WERI-Rb-1 (cell line): Measurements from ENCODE around the gene KCNJ5.

Experiments used
- DNase-seq: peaks from one replicate; pipeline ENCODE4 v3.0.0-alpha.2; 2020
- H3K27ac ChIP-seq: fragments of 250-450 bp; sonication (Bioruptor Pico); 2 replicates; pipeline ENCODE4 v1.5.1; 2020; ENCODE audit warnings: mild to moderate bottlenecking, moderate library complexity
- H3K27me3 ChIP-seq: fragments of 250-450 bp; sonication (Bioruptor Pico); 2 replicates; pipeline ENCODE4 v1.5.1; 2021; ENCODE audit warnings: mild to moderate bottlenecking, low read depth, moderate library complexity; ENCODE audit not compliant: insufficient read depth, severe bottlenecking
- H3K36me3 ChIP-seq: fragments of 250-450 bp; sonication (Bioruptor Pico); 2 replicates; pipeline ENCODE4 v1.5.1; 2020; ENCODE audit warnings: mild to moderate bottlenecking, moderate library complexity
- H3K4me3 ChIP-seq: 2 replicates; pipeline ENCODE4 v1.5.1; 2011; ENCODE audit warnings: low read depth, mild to moderate bottlenecking, control low read depth, low read length
- H3K9me3 ChIP-seq: fragments of 250-450 bp; sonication (Bioruptor Pico); 2 replicates; pipeline ENCODE4 v1.5.1; 2021; ENCODE audit warnings: mild to moderate bottlenecking, moderate library complexity; ENCODE audit not compliant: severe bottlenecking
- CTCF ChIP-seq: IDR thresholded peaks from 2 replicates; pipeline ENCODE4 v1.5.1; 2011; ENCODE audit warnings: low read depth, mild to moderate bottlenecking, control low read depth, inconsistent platforms, low read length

The KCNJ5 gene

GRCh38 chr11:128942272-128942612, 51.1 kb downstream of the KCNJ5 start:
- no peaks in the 10 kb centered on the region for H3K27me3 ChIP-seq
- H3K27ac ChIP-seq = no peak overlapping the region
- TF ChIP-seq CTCF = no peak
- no peaks in the 10 kb centered on the region for H3K36me3 ChIP-seq
- no peaks in the 10 kb centered on the region for H3K9me3 ChIP-seq
- no peak for DNase-seq
- no peak overlapping the region for H3K4me3 ChIP-seq

GRCh38 chr11:128942817-128943427, 51.8 kb downstream of the KCNJ5 start, which contains the start of gene TP53AIP1:
TSS of gene TP53AIP1 (minus strand) at chr11:128942871. CDS start at chr11:128937818, 5,053 bp downstream.
- no peak within 1 kb of the TSS for H3K4me3 ChIP-seq
- no peaks in the 10 kb centered on the region for H3K27me3 ChIP-seq
- DNase-seq = no peak
- H3K36me3 ChIP-seq = no peaks in the 10 kb centered on the region
- H3K27ac ChIP-seq = no peak within 1 kb of the TSS
- H3K9me3 ChIP-seq = no peaks in the 10 kb centered on the region
- no peak for TF ChIP-seq CTCF

- no peaks in the 10 kb centered on the region for H3K27me3 ChIP-seq
- TF ChIP-seq CTCF = no peak
- DNase-seq = no peak
- H3K36me3 ChIP-seq = no peaks in the 10 kb centered on the region
- no peak overlapping the region for H3K4me3 ChIP-seq
- H3K9me3 ChIP-seq = no peaks in the 10 kb centered on the region
- no peak overlapping the region for H3K27ac ChIP-seq
Measured at GRCh38 chr11:128943428-128943976, 52.3 kb downstream of the KCNJ5 start.

- H3K9me3 ChIP-seq = no peaks in the 10 kb centered on the region
- no peaks in the 10 kb centered on the region for H3K27me3 ChIP-seq
- DNase-seq = no peak
- no peaks in the 10 kb centered on the region for H3K36me3 ChIP-seq
- H3K4me3 ChIP-seq = no peak overlapping the region
- no peak for TF ChIP-seq CTCF
- H3K27ac ChIP-seq = no peak overlapping the region
Measured at GRCh38 chr11:128946648-128947047, 55.5 kb downstream of the KCNJ5 start.

GRCh38 chr11:128947773-128948172, 56.6 kb downstream of the KCNJ5 start:
- Histone ChIP-seq H3K27ac (no peak overlapping the region), H3K36me3 (no peaks in the 10 kb centered on the region), H3K4me3 (no peak overlapping the region), H3K9me3 (no peaks in the 10 kb centered on the region), H3K27me3 (no peaks in the 10 kb centered on the region)
- no peak for DNase-seq
- no peak for TF ChIP-seq CTCF

GRCh38 chr11:128948583-128948982, 57.4 kb downstream of the KCNJ5 start:
- Histone ChIP-seq H3K9me3 (no peaks in the 10 kb centered on the region), H3K36me3 (no peaks in the 10 kb centered on the region), H3K4me3 (no peak overlapping the region), H3K27me3 (no peaks in the 10 kb centered on the region), H3K27ac (no peak overlapping the region)
- TF ChIP-seq CTCF = peak; percentile 72
- DNase-seq = peak; percentile 30
